ENCODE data around the gene PIK3C2B. TPM values are rescaled to one million over a fixed set of nuclear protein-coding genes. Genes with fewer than 3 reads are reported as not detected.

Gene PIK3C2B
- total RNA-seq, 1 experiment from 2014 or later: 35.3 TPM

DNA sequence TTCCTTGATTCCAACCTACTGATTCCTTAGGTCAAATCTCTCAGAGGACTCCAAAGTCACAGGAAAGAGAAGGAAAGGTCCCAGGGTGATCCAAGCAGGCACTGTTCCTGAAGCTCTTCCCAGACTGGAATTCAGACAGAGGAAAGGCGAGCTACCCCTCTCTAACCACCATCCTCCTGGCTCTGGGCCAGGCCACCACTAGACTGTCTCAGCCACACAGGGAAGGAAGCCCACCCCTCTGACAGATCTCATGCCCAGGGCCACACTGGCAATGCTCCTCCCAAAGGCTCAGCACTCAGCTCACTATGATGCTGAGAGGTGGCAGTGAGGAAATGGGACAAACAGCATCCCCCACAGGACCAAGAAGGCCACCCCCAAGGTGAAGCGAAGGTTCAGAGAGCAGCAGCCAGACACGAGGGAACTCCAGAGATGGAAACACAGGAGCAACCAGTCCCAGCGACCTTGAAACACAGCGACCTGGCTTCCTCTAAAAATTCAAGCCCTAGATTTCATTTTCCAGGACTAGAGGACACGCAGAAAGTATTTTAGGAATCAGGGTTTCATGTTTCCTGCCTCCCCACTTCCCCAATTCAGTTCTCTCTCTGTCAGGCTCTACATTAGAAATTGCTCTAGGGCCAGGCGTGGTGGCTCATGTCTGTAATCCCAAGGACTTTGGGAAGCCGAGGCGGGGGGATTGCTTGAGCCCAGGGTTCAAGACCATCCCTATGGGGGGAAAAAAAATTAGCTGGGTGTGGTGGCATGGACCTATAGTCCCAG lies 18.8 kb downstream of the PIK3C2B start:
- POLR2A ChIA-PET (ENCODE audit: unreplicated experiment): no interaction called here
- no peaks in the 10 kb centered on the region for H3K27me3 ChIP-seq (ENCODE audit: low read length)
- TF ChIP-seq, protein P1, sequence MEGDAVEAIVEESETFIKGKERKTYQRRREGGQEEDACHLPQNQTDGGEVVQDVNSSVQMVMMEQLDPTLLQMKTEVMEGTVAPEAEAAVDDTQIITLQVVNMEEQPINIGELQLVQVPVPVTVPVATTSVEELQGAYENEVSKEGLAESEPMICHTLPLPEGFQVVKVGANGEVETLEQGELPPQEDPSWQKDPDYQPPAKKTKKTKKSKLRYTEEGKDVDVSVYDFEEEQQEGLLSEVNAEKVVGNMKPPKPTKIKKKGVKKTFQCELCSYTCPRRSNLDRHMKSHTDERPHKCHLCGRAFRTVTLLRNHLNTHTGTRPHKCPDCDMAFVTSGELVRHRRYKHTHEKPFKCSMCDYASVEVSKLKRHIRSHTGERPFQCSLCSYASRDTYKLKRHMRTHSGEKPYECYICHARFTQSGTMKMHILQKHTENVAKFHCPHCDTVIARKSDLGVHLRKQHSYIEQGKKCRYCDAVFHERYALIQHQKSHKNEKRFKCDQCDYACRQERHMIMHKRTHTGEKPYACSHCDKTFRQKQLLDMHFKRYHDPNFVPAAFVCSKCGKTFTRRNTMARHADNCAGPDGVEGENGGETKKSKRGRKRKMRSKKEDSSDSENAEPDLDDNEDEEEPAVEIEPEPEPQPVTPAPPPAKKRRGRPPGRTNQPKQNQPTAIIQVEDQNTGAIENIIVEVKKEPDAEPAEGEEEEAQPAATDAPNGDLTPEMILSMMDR (conservative IDR thresholded peaks at IDR 0.05; ENCODE audit: low read depth, low read length): no peak
- TF ChIP-seq EZH2 (IDR thresholded peaks at IDR 0.05; ENCODE audit: low read length, unreplicated experiment) (no peak), EZH2phosphoT487 (IDR thresholded peaks at IDR 0.05; ENCODE audit: borderline replicate concordance, low read length) (no peak)
- H3F3A ChIP-seq (ENCODE audit: low read length, unreplicated experiment): no peaks in the 10 kb centered on the region
- H3K4me2 ChIP-seq (ENCODE audit: low read length): no peak overlapping the region
- H2AFZ ChIP-seq (ENCODE audit: low read length): no peak overlapping the region
- 0 out of 2 replicates have a peak, but pooled peaks cover 4% of the 10 kb centered on the region for H3K36me3 ChIP-seq (ENCODE audit: low read depth, low read length)
- no peaks in the 10 kb centered on the region for H3K9me3 ChIP-seq (ENCODE audit: low read length)
- intact Hi-C loops (cut with micrococcal nuclease): no loop called here
- no peak overlapping the region for H3K4me3 ChIP-seq (ENCODE audit: low read length)
- H3K4me1 ChIP-seq (ENCODE audit: insufficient read depth, low read length): peaks cover 14% of the 10 kb centered on the region
- ATAC-seq: no peak
- no peak overlapping the region for H3K27ac ChIP-seq (ENCODE audit: low read length)
- DNase-seq: no peak
- H3K9ac ChIP-seq (ENCODE audit: low read length): no peak overlapping the region
- H3K9me2 ChIP-seq (replicated peaks; ENCODE audit: low read length): no peaks in the 10 kb centered on the region
- peaks cover 15% of the 10 kb centered on the region; the same call in 1 of the 2 replicates for H4K20me1 ChIP-seq (ENCODE audit: low read length)
- CTCF ChIA-PET: no interaction called here
- peaks cover 25% of the 10 kb centered on the region; the same call in 1 of the 2 replicates for H3K79me2 ChIP-seq (ENCODE audit: low read length)
- BruUV-seq (replicated peaks): no TSS peak

DNA sequence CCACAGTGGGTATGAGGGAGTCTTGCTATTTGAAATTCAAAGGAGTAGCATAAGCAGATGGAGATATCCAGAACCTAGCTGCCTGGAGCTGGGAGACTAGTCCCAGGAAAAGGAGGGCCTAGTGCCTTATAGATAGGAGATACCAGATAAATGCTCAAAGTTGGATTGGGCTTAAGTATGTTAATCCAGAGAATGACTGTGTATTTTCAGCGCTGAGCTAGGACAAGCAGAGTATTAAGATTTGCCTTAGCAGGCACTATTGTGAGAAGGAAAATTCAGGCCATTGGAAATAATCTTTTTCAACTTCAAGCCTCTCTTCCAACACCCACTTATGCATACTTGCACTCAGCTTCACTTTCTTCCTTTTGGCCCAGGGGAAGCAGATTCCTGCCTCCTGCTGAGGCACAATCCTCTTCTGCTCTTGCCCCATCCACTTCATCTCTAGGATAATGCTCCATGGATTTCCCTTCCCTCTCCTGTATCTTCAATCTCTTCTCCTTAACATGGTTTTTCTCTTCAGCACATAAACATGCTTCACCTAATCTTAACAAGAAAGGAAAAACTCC lies 21.1 kb downstream of the PIK3C2B start:
- Histone ChIP-seq H3K4me2 (ENCODE audit: low read length) (no peak overlapping the region), H3K4me1 (ENCODE audit: insufficient read depth, low read length) (no peaks in the 10 kb centered on the region), H3K4me3 (ENCODE audit: low read length) (no peak overlapping the region), H3K9ac (ENCODE audit: low read length) (no peak overlapping the region), H2AFZ (ENCODE audit: low read length) (no peak overlapping the region), H4K20me1 (ENCODE audit: low read length) (peaks cover 4% of the 10 kb centered on the region; the same call in 1 of the 2 replicates), H3K9me2 (replicated peaks; ENCODE audit: low read length) (no peaks in the 10 kb centered on the region), H3K36me3 (ENCODE audit: low read depth, low read length) (peaks cover 6% of the 10 kb centered on the region; the same call in 1 of the 2 replicates), H3K9me3 (ENCODE audit: low read length) (no peaks in the 10 kb centered on the region), H3F3A (ENCODE audit: low read length, unreplicated experiment) (no peaks in the 10 kb centered on the region), H3K27ac (ENCODE audit: low read length) (no peak overlapping the region), H3K79me2 (ENCODE audit: low read length) (peaks cover 8% of the 10 kb centered on the region; the same call in 1 of the 2 replicates), H3K27me3 (ENCODE audit: low read length) (no peaks in the 10 kb centered on the region)
- no TSS peak for BruUV-seq (replicated peaks)
- ChIA-PET CTCF (interaction anchor here (0.5 kb wide), 1 partner anchor 25 kb away, joined by 5 read pairs; no protein-coding TSS in a partner anchor), POLR2A (ENCODE audit: unreplicated experiment) (no interaction called here)
- intact Hi-C loops (cut with micrococcal nuclease): no loop called here
- no peak for DNase-seq
- no peak for TF ChIP-seq EZH2phosphoT487 (IDR thresholded peaks at IDR 0.05; ENCODE audit: borderline replicate concordance, low read length)
- TF ChIP-seq EZH2 (IDR thresholded peaks at IDR 0.05; ENCODE audit: low read length, unreplicated experiment): no peak
- TF ChIP-seq, protein P1 (conservative IDR thresholded peaks at IDR 0.05; ENCODE audit: low read depth, low read length): no peak
- ATAC-seq: no peak

DNA sequence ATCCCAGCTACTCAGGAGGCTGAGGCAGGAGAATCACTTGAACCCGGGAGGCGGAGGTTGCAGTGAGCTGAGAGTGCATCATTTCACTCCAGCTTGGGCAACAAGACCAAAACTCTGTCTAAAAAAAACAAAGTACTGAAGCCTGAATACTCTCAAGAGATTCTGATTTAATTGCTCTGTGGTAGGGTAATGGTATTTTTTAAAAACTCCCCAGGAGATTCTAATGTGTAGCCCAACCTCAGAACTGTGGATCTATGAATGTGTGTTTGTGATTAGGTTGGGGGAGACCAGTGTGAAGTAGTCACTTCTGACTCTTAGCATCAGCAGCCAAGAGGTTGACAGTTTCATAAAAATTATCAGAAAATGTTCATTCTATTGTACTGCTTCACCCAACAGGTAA lies 21.9 kb downstream of the PIK3C2B start:
- Histone ChIP-seq H3F3A (ENCODE audit: low read length, unreplicated experiment) (no peaks in the 10 kb centered on the region), H3K27ac (ENCODE audit: low read length) (no peak overlapping the region), H3K4me3 (ENCODE audit: low read length) (no peak overlapping the region), H4K20me1 (ENCODE audit: low read length) (peaks cover 4% of the 10 kb centered on the region; the same call in 1 of the 2 replicates), H3K36me3 (ENCODE audit: low read depth, low read length) (peaks cover 11% of the 10 kb centered on the region; the same call in 1 of the 2 replicates), H3K9me3 (ENCODE audit: low read length) (no peaks in the 10 kb centered on the region), H2AFZ (ENCODE audit: low read length) (no peak overlapping the region), H3K4me1 (ENCODE audit: insufficient read depth, low read length) (no peaks in the 10 kb centered on the region), H3K4me2 (ENCODE audit: low read length) (no peak overlapping the region), H3K9ac (ENCODE audit: low read length) (no peak overlapping the region), H3K9me2 (replicated peaks; ENCODE audit: low read length) (no peaks in the 10 kb centered on the region), H3K27me3 (ENCODE audit: low read length) (no peaks in the 10 kb centered on the region), H3K79me2 (ENCODE audit: low read length) (peaks cover 4% of the 10 kb centered on the region; the same call in 1 of the 2 replicates)
- ChIA-PET POLR2A (ENCODE audit: unreplicated experiment) (no interaction called here), CTCF (no interaction called here)
- ATAC-seq: no peak
- TF ChIP-seq, protein P1 (conservative IDR thresholded peaks at IDR 0.05; ENCODE audit: low read depth, low read length): no peak
- TF ChIP-seq EZH2phosphoT487 (IDR thresholded peaks at IDR 0.05; ENCODE audit: borderline replicate concordance, low read length): no peak
- TF ChIP-seq EZH2 (IDR thresholded peaks at IDR 0.05; ENCODE audit: low read length, unreplicated experiment): no peak
- intact Hi-C loops (cut with micrococcal nuclease): no loop called here
- no peak for DNase-seq
- no TSS peak for BruUV-seq (replicated peaks)

All from PC-3 (cell line).